IMR-90 (cell line): ENCODE results near the gene SHISAL1. TPM values are rescaled to one million over a fixed set of nuclear protein-coding genes. Genes with fewer than 3 reads are reported as not detected.

Source experiments
- ATAC-seq: fragments of 200-7000 bp; cut with Tn5 transposase; 2 replicates; pipeline ENCODE4 v1.9.1; 2020; ENCODE audit warnings: low read depth, mild to moderate bottlenecking, moderate library complexity
- BruUV-seq: library from RNA; stranded (reverse); fragments of 400-500 nt; replicated peaks from 2 replicates; lab custom pipeline; 2021; lab: Mats Ljungman, UMichigan
- CTCF ChIA-PET: fragments of 300-600 bp; formaldehyde crosslinking; extraction: SDS; loops from one replicate; lab custom pipeline; 2021; ENCODE audit warnings: antibody characterized with exemption; lab: Yijun Ruan, JAX
- POLR2A ChIA-PET: fragments of 300-600 bp; sonication (Branson Sonifier 250); formaldehyde crosslinking; loops from one replicate; lab custom pipeline; 2022; ENCODE audit warnings: antibody characterized with exemption; ENCODE audit not compliant: unreplicated experiment; lab: Charles Lee
- DNase-seq: peaks from one replicate; pipeline ENCODE4 v3.0.0; 2013
- H2AFZ ChIP-seq: replicated peaks from 2 replicates; pipeline ENCODE3; 2013; ENCODE audit warnings: low read length, mild to moderate bottlenecking; ENCODE audit not compliant: poor library complexity
- H2AK5ac ChIP-seq: 2 replicates; pipeline ENCODE4 v1.6.1; 2013; ENCODE audit warnings: low read depth, low read length, inconsistent platforms
- H2AK9ac ChIP-seq: replicated peaks from 2 replicates; pipeline ENCODE3; 2013; ENCODE audit warnings: mild to moderate bottlenecking, low read depth, low read length, moderate library complexity; ENCODE audit not compliant: poor library complexity
- H2BK120ac ChIP-seq: 2 replicates; pipeline ENCODE4 v1.6.1; 2013; ENCODE audit warnings: low read depth, low read length, inconsistent platforms
- H2BK15ac ChIP-seq: 3 replicates; pipeline ENCODE4 v1.6.1; 2013; ENCODE audit warnings: low read depth, low read length, inconsistent platforms
- H2BK20ac ChIP-seq: 2 replicates; pipeline ENCODE4 v1.6.1; 2013; ENCODE audit warnings: low read depth, mild to moderate bottlenecking, inconsistent platforms, low read length, moderate library complexity
- H2BK5ac ChIP-seq: 2 replicates; pipeline ENCODE4 v1.6.1; 2013; ENCODE audit warnings: mild to moderate bottlenecking, low read depth, low read length, inconsistent platforms; ENCODE audit not compliant: poor library complexity, severe bottlenecking
- H3K14ac ChIP-seq: replicated peaks from 2 replicates; pipeline ENCODE4 v1.6.1; 2013; ENCODE audit warnings: low read depth, low read length, inconsistent platforms
- H3K18ac ChIP-seq: 2 replicates; pipeline ENCODE4 v1.6.1; 2013; ENCODE audit warnings: low read depth, low read length, control low read depth
- H3K23ac ChIP-seq: 2 replicates; pipeline ENCODE4 v1.6.1; 2013; ENCODE audit warnings: low read depth, low read length, inconsistent platforms
- H3K27ac ChIP-seq: 2 replicates; pipeline ENCODE4 v1.5.1; 2013; ENCODE audit warnings: mild to moderate bottlenecking, control low read depth, low read length; ENCODE audit not compliant: insufficient read depth
- H3K27me3 ChIP-seq: 2 replicates; pipeline ENCODE4 v1.6.1; 2013; ENCODE audit warnings: low read length; ENCODE audit not compliant: control insufficient read depth, insufficient read depth
- H3K36me3 ChIP-seq: 2 replicates; pipeline ENCODE4 v1.6.1; 2013; ENCODE audit warnings: low read length, mixed read lengths; ENCODE audit not compliant: control insufficient read depth, insufficient read depth
- H3K4ac ChIP-seq: 2 replicates; pipeline ENCODE4 v1.6.1; 2013; ENCODE audit warnings: low read depth, low read length, inconsistent platforms
- H3K4me1 ChIP-seq: 2 replicates; pipeline ENCODE4 v1.6.1; 2013; ENCODE audit warnings: low read length, mixed read lengths; ENCODE audit not compliant: control insufficient read depth, insufficient read depth
- H3K4me2 ChIP-seq: 2 replicates; pipeline ENCODE4 v1.6.1; 2013; ENCODE audit warnings: low read depth, mild to moderate bottlenecking, control low read depth, low read length, moderate library complexity
- H3K4me3 ChIP-seq: 2 replicates; pipeline ENCODE4 v1.5.1; 2013; ENCODE audit warnings: low read depth, mild to moderate bottlenecking, control low read depth, low read length, moderate library complexity; ENCODE audit not compliant: insufficient read depth
- H3K56ac ChIP-seq: 2 replicates; pipeline ENCODE4 v1.6.1; 2013; ENCODE audit warnings: low read length, inconsistent platforms; ENCODE audit not compliant: insufficient read depth; ENCODE audit errors: extremely low read depth
- H3K79me1 ChIP-seq, 2 experiments: 2 replicates each; pipeline ENCODE4 v1.6.1; 2013; ENCODE audit warnings: low read length in 2 of 2, inconsistent platforms in 1 of 2, low read depth in 1 of 2
- H3K9ac ChIP-seq: 2 replicates; pipeline ENCODE4 v1.6.1; 2013; ENCODE audit warnings: low read depth, low read length, control low read depth
- H3K9me1 ChIP-seq: 2 replicates; pipeline ENCODE4 v1.6.1; 2013; ENCODE audit warnings: low read length, inconsistent platforms; ENCODE audit not compliant: insufficient read depth
- H3K9me3 ChIP-seq: 2 replicates; pipeline ENCODE4 v1.6.1; 2013; ENCODE audit warnings: low read length; ENCODE audit not compliant: control insufficient read depth, insufficient read depth
- H4K20me1 ChIP-seq: 2 replicates; pipeline ENCODE4 v1.6.1; 2013; ENCODE audit warnings: low read length, inconsistent platforms; ENCODE audit not compliant: insufficient read depth
- H4K5ac ChIP-seq: 2 replicates; pipeline ENCODE4 v1.6.1; 2013; ENCODE audit warnings: mild to moderate bottlenecking, low read depth, low read length, control low read depth
- H4K8ac ChIP-seq, 2 experiments: 2 replicates each; pipeline ENCODE4 v1.6.1; 2013; ENCODE audit warnings: low read depth in 2 of 2, low read length in 2 of 2, control low read depth in 1 of 2, inconsistent platforms in 1 of 2
- H4K91ac ChIP-seq: 2 replicates; pipeline ENCODE4 v1.6.1; 2013; ENCODE audit warnings: low read depth, low read length, inconsistent platforms; ENCODE audit not compliant: insufficient read depth
- BHLHE40 ChIP-seq: fragments of 150-350 bp; IDR thresholded peaks from 2 replicates; pipeline ENCODE4 v1.6.1; 2016; ENCODE audit warnings: mild to moderate bottlenecking, low read depth, low read length
- CEBPB ChIP-seq: IDR thresholded peaks from 2 replicates; pipeline ENCODE4 v1.6.1; 2012; ENCODE audit warnings: low read depth, low read length, improper control_type of control experiment
- CHD1 ChIP-seq: IDR thresholded peaks from 2 replicates; pipeline ENCODE4 v1.6.1; 2012; ENCODE audit warnings: low read depth, low read length, improper control_type of control experiment
- FOS ChIP-seq: fragments of 150-350 bp; IDR thresholded peaks from 2 replicates; pipeline ENCODE4 v1.6.1; 2016; ENCODE audit warnings: low read depth, low read length
- MAFK ChIP-seq: IDR thresholded peaks from 2 replicates; pipeline ENCODE4 v1.6.1; 2012; ENCODE audit warnings: low read depth, low read length, improper control_type of control experiment
- MAZ ChIP-seq: IDR thresholded peaks from 2 replicates; pipeline ENCODE4 v1.6.1; 2012; ENCODE audit warnings: low read depth, mild to moderate bottlenecking, low read length, improper control_type of control experiment, moderate library complexity, borderline replicate concordance
- MXI1 ChIP-seq: IDR thresholded peaks from 2 replicates; pipeline ENCODE4 v1.6.1; 2012; ENCODE audit warnings: low read depth, mild to moderate bottlenecking, low read length, moderate library complexity, borderline replicate concordance
- NFE2L2 ChIP-seq: fragments of 150-350 bp; IDR thresholded peaks from 2 replicates; pipeline ENCODE4 v1.6.1; 2016; ENCODE audit warnings: low read depth, mild to moderate bottlenecking, low read length
- POLR2A ChIP-seq: IDR thresholded peaks from 2 replicates; pipeline ENCODE4 v1.6.1; 2012; ENCODE audit warnings: mild to moderate bottlenecking, low read depth, low read length
- RAD21 ChIP-seq: IDR thresholded peaks from 2 replicates; pipeline ENCODE4 v1.6.1; 2012; ENCODE audit warnings: low read length, improper control_type of control experiment
- RCOR1 ChIP-seq: IDR thresholded peaks from 2 replicates; pipeline ENCODE4 v1.6.1; 2012; ENCODE audit warnings: mild to moderate bottlenecking, low read length, improper control_type of control experiment; ENCODE audit not compliant: insufficient replicate concordance
- RFX5 ChIP-seq: IDR thresholded peaks from 2 replicates; pipeline ENCODE4 v1.8.0; 2012; ENCODE audit warnings: low read depth, mild to moderate bottlenecking, low read length, moderate library complexity
- SMC3 ChIP-seq: fragments of 150-350 bp; IDR thresholded peaks from 2 replicates; pipeline ENCODE4 v1.6.1; 2016; ENCODE audit warnings: low read depth, mild to moderate bottlenecking, antibody characterized with exemption, low read length, moderate library complexity
- WGBS, 2 experiments: methylation state at CpG; one replicate each; pipeline versions ENCODE4 v1.1.5 to v1.1.7; 2013; ENCODE audit warnings: missing lambda C conversion rate in 2 of 2; ENCODE audit not compliant: insufficient read length in 1 of 2; ENCODE audit errors: extremely low coverage in 2 of 2; 5-methylcytosine and 5-hydroxymethylcytosine counted together
- dilution Hi-C: fragments of 300-500 bp; cut with HindIII; formaldehyde crosslinking; loops from one replicate; pipeline ENCODE4 v1.14.3; 2018; ENCODE audit warnings: low sequenced_read_pairs; ENCODE audit not compliant: unreplicated experiment
- in situ Hi-C: fragments of 300-500 bp; cut with MboI; formaldehyde crosslinking; loops from 3 replicates; pipeline ENCODE4 v1.14.3; 2019; ENCODE audit warnings: low sequenced_read_pairs, inconsistent platforms, mixed read lengths
- intact Hi-C: fragments of 100-400 bp; cut with micrococcal nuclease; formaldehyde crosslinking; loops from 2 replicates; pipeline ENCODE4 v1.10.0; 2022
- polyA plus RNA-seq, 3 experiments: library from polyadenylated mRNA; depleted of rRNA; stranded (reverse); fragments of >200 nt; gene quantifications; 2 replicates each; pipeline ENCODE4 v1.2.3, GENCODE V29; 2012; ENCODE audit warnings: low replicate concordance in 1 of 3
- total RNA-seq: library from RNA; depleted of rRNA; stranded (reverse); fragments of >200 nt; gene quantifications from 2 replicates; pipeline ENCODE4 v1.2.3, GENCODE V29; 2012
- TF ChIP-seq, protein P1 (sequence below): fragments of 150-350 bp; IDR thresholded peaks from 2 replicates; pipeline ENCODE4 v1.6.1; 2016; ENCODE audit warnings: low read depth, mild to moderate bottlenecking, low read length, moderate library complexity, borderline replicate concordance
- TF ChIP-seq, protein P2 (sequence below): fragments of 150-350 bp; IDR thresholded peaks from 2 replicates; pipeline ENCODE4 v1.6.1; 2017; ENCODE audit warnings: mild to moderate bottlenecking, antibody characterized with exemption, low read length, low read depth
- TF ChIP-seq, protein P3 (sequence below): conservative IDR thresholded peaks from 2 replicates; pipeline ENCODE4 v1.5.1; 2012; ENCODE audit warnings: mild to moderate bottlenecking, low read depth, low read length, improper control_type of control experiment

Gene SHISAL1
- total and polyA plus RNA-seq, 2 of the 4 experiments (the other 2 are of a cell fraction) = 1.0 to 1.4 TPM

DNA sequence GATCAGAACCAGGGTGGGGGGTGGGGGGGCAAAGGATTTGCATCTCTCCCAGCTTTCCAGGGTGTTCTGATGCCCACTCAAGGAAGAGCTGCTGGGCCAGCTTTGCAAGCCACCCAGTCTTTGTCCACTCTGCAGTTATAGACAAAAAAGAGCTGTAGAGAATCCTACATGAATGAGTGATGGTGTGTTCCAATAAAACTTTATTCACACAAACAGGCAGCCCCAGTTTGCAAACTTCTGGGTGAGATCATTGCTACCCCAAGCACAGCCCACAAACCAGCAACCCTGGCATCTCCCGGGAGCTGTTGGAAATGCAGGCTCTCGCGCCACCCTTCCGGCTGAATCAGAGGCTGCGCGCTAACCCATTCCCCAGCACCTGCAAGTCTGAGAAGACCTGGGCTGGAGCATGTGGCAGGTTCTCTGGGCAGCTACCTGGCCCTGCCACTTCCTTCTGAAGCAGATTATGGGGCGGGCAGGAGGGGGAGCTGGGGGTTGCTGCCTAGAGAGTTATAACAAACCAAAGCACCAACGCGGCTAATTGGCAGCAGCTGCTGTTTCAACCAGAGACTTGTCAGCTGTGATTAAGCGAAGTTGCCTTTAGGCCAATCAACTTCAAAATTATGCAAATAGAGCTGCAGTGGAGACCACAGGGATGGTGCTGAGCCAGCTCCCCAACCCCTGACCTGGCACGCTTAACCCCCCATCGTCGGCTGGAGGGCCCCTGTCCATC lies 3.8 kb upstream of the SHISAL1 start:
- no peak for DNase-seq
- no TSS peak for BruUV-seq

More for the DNA sequence above, 3.8 kb upstream of the SHISAL1 start:
- dilution Hi-C loops = no loop called here
- Histone ChIP-seq H4K5ac (no peak overlapping the region), H3K4me2 (no peak overlapping the region), H3K14ac (no peak overlapping the region), H3K56ac (no peak overlapping the region), H2BK5ac (no peak overlapping the region), H3K4me3 (no peak overlapping the region), H3K4ac (no peak overlapping the region), H2BK15ac (no peak overlapping the region), H3K9me3 (no peaks in the 10 kb centered on the region), H3K27ac (no peak overlapping the region), H2AK5ac (no peak overlapping the region), H3K27me3 (no peaks in the 10 kb centered on the region), H3K9me1 (no peaks in the 10 kb centered on the region), H4K91ac (no peak overlapping the region), H3K36me3 (no peaks in the 10 kb centered on the region), H3K18ac (no peak overlapping the region), H2AFZ (no peak overlapping the region), H2BK20ac (no peak overlapping the region), H2BK120ac (no peak overlapping the region), H3K4me1 (peaks cover 5% of the 10 kb centered on the region), H4K8ac (no peak overlapping the region), H4K20me1 (no peaks in the 10 kb centered on the region; the same call in 1 of the 2 replicates), H3K23ac (no peak overlapping the region), H3K9ac (no peak overlapping the region), H2AK9ac (no peak overlapping the region), H3K79me1 (no peaks in the 10 kb centered on the region)
- CTCF ChIA-PET = no interaction called here
- TF ChIP-seq, protein P1, sequence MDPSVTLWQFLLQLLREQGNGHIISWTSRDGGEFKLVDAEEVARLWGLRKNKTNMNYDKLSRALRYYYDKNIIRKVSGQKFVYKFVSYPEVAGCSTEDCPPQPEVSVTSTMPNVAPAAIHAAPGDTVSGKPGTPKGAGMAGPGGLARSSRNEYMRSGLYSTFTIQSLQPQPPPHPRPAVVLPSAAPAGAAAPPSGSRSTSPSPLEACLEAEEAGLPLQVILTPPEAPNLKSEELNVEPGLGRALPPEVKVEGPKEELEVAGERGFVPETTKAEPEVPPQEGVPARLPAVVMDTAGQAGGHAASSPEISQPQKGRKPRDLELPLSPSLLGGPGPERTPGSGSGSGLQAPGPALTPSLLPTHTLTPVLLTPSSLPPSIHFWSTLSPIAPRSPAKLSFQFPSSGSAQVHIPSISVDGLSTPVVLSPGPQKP = no peak
- TF ChIP-seq BHLHE40 (no peak), MAFK (no peak), RAD21 (no peak), POLR2A (no peak), CHD1 (no peak), SMC3 (no peak), RCOR1 (no peak), MXI1 (no peak), NFE2L2 (no peak), FOS (no peak), CEBPB (no peak), RFX5 (no peak), MAZ (no peak)
- TF ChIP-seq, protein P2, sequence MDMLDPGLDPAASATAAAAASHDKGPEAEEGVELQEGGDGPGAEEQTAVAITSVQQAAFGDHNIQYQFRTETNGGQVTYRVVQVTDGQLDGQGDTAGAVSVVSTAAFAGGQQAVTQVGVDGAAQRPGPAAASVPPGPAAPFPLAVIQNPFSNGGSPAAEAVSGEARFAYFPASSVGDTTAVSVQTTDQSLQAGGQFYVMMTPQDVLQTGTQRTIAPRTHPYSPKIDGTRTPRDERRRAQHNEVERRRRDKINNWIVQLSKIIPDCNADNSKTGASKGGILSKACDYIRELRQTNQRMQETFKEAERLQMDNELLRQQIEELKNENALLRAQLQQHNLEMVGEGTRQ = no peak
- TF ChIP-seq, protein P3, sequence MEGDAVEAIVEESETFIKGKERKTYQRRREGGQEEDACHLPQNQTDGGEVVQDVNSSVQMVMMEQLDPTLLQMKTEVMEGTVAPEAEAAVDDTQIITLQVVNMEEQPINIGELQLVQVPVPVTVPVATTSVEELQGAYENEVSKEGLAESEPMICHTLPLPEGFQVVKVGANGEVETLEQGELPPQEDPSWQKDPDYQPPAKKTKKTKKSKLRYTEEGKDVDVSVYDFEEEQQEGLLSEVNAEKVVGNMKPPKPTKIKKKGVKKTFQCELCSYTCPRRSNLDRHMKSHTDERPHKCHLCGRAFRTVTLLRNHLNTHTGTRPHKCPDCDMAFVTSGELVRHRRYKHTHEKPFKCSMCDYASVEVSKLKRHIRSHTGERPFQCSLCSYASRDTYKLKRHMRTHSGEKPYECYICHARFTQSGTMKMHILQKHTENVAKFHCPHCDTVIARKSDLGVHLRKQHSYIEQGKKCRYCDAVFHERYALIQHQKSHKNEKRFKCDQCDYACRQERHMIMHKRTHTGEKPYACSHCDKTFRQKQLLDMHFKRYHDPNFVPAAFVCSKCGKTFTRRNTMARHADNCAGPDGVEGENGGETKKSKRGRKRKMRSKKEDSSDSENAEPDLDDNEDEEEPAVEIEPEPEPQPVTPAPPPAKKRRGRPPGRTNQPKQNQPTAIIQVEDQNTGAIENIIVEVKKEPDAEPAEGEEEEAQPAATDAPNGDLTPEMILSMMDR = no peak
- intact Hi-C loops = no loop called here
- POLR2A ChIA-PET = no interaction called here
- in situ Hi-C loops = loop anchor here (10.0 kb wide), 1 partner anchor 308 kb away; no protein-coding TSS in a partner anchor
- ATAC-seq = no peak
- WGBS, 2 experiments = 75% methylated on average over 4 of the region's 13 CpGs; no CpG with 5 or more reads in 1 of the 2 experiments
